GM19023 (cell line): ENCODE data around the gene TBX15.

Experiments used
- ATAC-seq: cut with Tn5 transposase; IDR thresholded peaks from one replicate; pipeline ENCODE4 v1.9.1; 2021; ENCODE audit warnings: mild to moderate bottlenecking, moderate library complexity; ENCODE audit not compliant: unreplicated experiment

The TBX15 gene

GRCh38 chr1:118988186-118989005, at the start of gene TBX15:
Gene TBX15, minus strand, starts transcription at chr1:118988343. Its CDS starts 548 bp downstream, at chr1:118987795.
- no peak for ATAC-seq

GRCh38 chr1:119034359-119034758, 46.2 kb upstream of the TBX15 start:
- ATAC-seq: no peak

- no peak for ATAC-seq
These were observed 44.8 kb upstream of the TBX15 start for GRCh38 chr1:119032986-119033385.

- ATAC-seq: no peak
These were observed 39.6 kb upstream of the TBX15 start for GRCh38 chr1:119027759-119028158.

GRCh38 chr1:119026956-119027355, 38.8 kb upstream of the TBX15 start:
- no peak for ATAC-seq

- ATAC-seq: no peak
These were observed 27.4 kb upstream of the TBX15 start for GRCh38 chr1:119015547-119015946.

GRCh38 chr1:119012383-119012782, 24.2 kb upstream of the TBX15 start:
- ATAC-seq: no peak

- ATAC-seq: no peak
These were observed 23.6 kb upstream of the TBX15 start for GRCh38 chr1:119011706-119012105.

- no peak for ATAC-seq
These were observed 23.0 kb upstream of the TBX15 start for GRCh38 chr1:119011116-119011515.

- no peak for ATAC-seq
These were observed 22.1 kb upstream of the TBX15 start for GRCh38 chr1:119010201-119010600.

GRCh38 chr1:119009312-119009655, 21.1 kb upstream of the TBX15 start:
- ATAC-seq: no peak

GRCh38 chr1:119008483-119009311, 20.6 kb upstream of the TBX15 start:
- peak; percentile 61 for ATAC-seq

- peak; percentile 29 for ATAC-seq
These were observed 19.7 kb upstream of the TBX15 start for GRCh38 chr1:119007670-119008482.

GRCh38 chr1:119007339-119007669, 19.2 kb upstream of the TBX15 start:
- ATAC-seq: no peak

- no peak for ATAC-seq
These were observed 18.5 kb upstream of the TBX15 start for GRCh38 chr1:119006406-119007279.

GRCh38 chr1:119005724-119006405, 17.7 kb upstream of the TBX15 start:
- no peak for ATAC-seq

GRCh38 chr1:119004781-119005180, 16.6 kb upstream of the TBX15 start:
- ATAC-seq: no peak

- ATAC-seq: no peak
These were observed 16.0 kb upstream of the TBX15 start for GRCh38 chr1:119004129-119004527.

GRCh38 chr1:119003413-119004128, 15.4 kb upstream of the TBX15 start:
- ATAC-seq: no peak
